Mesendoderm (in vitro differentiated cells): ENCODE measurements around the gene SMTNL2.

Experiments used
- DNase-seq: peaks from one replicate; pipeline ENCODE4 v3.0.0; 2013
- H2AK5ac ChIP-seq: 2 replicates; pipeline ENCODE4 v1.6.1; 2013; ENCODE audit warnings: low read length, inconsistent platforms
- H2BK120ac ChIP-seq: 2 replicates; pipeline ENCODE4 v1.6.1; 2013; ENCODE audit warnings: low read depth, mild to moderate bottlenecking, low read length, moderate library complexity, mixed read lengths
- H2BK15ac ChIP-seq: replicated peaks from 2 replicates; pipeline ENCODE4 v1.6.1; 2013; ENCODE audit warnings: low read depth, mild to moderate bottlenecking, moderate library complexity
- H2BK5ac ChIP-seq: 2 replicates; pipeline ENCODE4 v1.6.1; 2013; ENCODE audit warnings: low read length, inconsistent platforms
- H3K18ac ChIP-seq: 2 replicates; pipeline ENCODE4 v1.6.1; 2013; ENCODE audit warnings: mild to moderate bottlenecking, low read length, mixed read lengths
- H3K23ac ChIP-seq: one replicate; pipeline ENCODE4 v1.6.1; 2013; ENCODE audit warnings: low read length
- H3K27ac ChIP-seq: 2 replicates; pipeline ENCODE4 v1.5.1; 2013; ENCODE audit warnings: low read depth, mild to moderate bottlenecking, inconsistent platforms, low read length, moderate library complexity
- H3K27me3 ChIP-seq: 2 replicates; pipeline ENCODE4 v1.6.1; 2013; ENCODE audit warnings: low read length, control low read depth, mild to moderate bottlenecking, inconsistent platforms; ENCODE audit not compliant: insufficient read depth, poor library complexity
- H3K36me3 ChIP-seq: 2 replicates; pipeline ENCODE4 v1.6.1; 2013; ENCODE audit warnings: low read length, inconsistent platforms; ENCODE audit not compliant: control insufficient read depth, insufficient read depth
- H3K4ac ChIP-seq: one replicate; pipeline ENCODE4 v1.6.1; 2013; ENCODE audit warnings: low read depth, mild to moderate bottlenecking, low read length, moderate library complexity
- H3K4me1 ChIP-seq: 2 replicates; pipeline ENCODE4 v1.6.1; 2013; ENCODE audit warnings: low read depth, low read length, inconsistent platforms; ENCODE audit not compliant: control insufficient read depth
- H3K4me2 ChIP-seq: 2 replicates; pipeline ENCODE4 v1.6.1; 2013; ENCODE audit warnings: low read length
- H3K4me3 ChIP-seq: 2 replicates; pipeline ENCODE4 v1.5.1; 2013; ENCODE audit warnings: mild to moderate bottlenecking, low read length
- H3K56ac ChIP-seq: one replicate; pipeline ENCODE4 v1.6.1; 2013; ENCODE audit warnings: low read length
- H3K79me1 ChIP-seq: 2 replicates; pipeline ENCODE4 v1.6.1; 2013; ENCODE audit warnings: low read length, inconsistent platforms
- H3K79me2 ChIP-seq: 2 replicates; pipeline ENCODE4 v1.6.1; 2013; ENCODE audit warnings: mild to moderate bottlenecking, low read length; ENCODE audit not compliant: control insufficient read depth, insufficient read depth
- H3K9ac ChIP-seq: 2 replicates; pipeline ENCODE4 v1.6.1; 2013; ENCODE audit warnings: low read length, inconsistent platforms
- H4K5ac ChIP-seq: one replicate; pipeline ENCODE4 v1.6.1; 2013; ENCODE audit warnings: low read length
- H4K8ac ChIP-seq: one replicate; pipeline ENCODE4 v1.6.1; 2013; ENCODE audit warnings: low read depth, mild to moderate bottlenecking, control low read depth, low read length, moderate library complexity
- WGBS: extraction: QIAGEN DNeasy Blood & Tissue Kit; methylation state at CpG from one replicate; pipeline ENCODE4 v1.1.7; 2013; ENCODE audit warnings: low lambda C conversion rate, missing lambda C conversion rate; ENCODE audit not compliant: insufficient coverage; ENCODE audit errors: extremely low coverage; 5-methylcytosine and 5-hydroxymethylcytosine counted together

SMTNL2 gene

GRCh38 chr17:4537451-4538235 lies 46.7 kb upstream of the SMTNL2 start:
- H3K18ac ChIP-seq, result no peak overlapping the region
- no peak overlapping the region for H2AK5ac ChIP-seq
- H3K36me3 ChIP-seq, result peaks cover 15% of the 10 kb centered on the region
- no peaks in the 10 kb centered on the region for H3K79me1 ChIP-seq
- H4K8ac ChIP-seq, result no peak overlapping the region
- WGBS, result no CpG with 5 or more reads among the region's 19 CpGs
- H4K5ac ChIP-seq, result no peak overlapping the region
- no peak overlapping the region for H3K23ac ChIP-seq
- H3K27ac ChIP-seq, result no peak overlapping the region
- H3K4me3 ChIP-seq, result no peak overlapping the region
- no peak overlapping the region for H2BK15ac ChIP-seq
- peaks cover 3% of the 10 kb centered on the region for H3K4me1 ChIP-seq
- H3K27me3 ChIP-seq, result no peaks in the 10 kb centered on the region
- no peak for DNase-seq
- no peak overlapping the region for H3K4ac ChIP-seq
- no peak overlapping the region for H2BK120ac ChIP-seq
- no peak overlapping the region for H3K56ac ChIP-seq
- no peak overlapping the region for H2BK5ac ChIP-seq
- H3K79me2 ChIP-seq, result no peaks in the 10 kb centered on the region
- H3K4me2 ChIP-seq, result no peak overlapping the region
- no peak overlapping the region for H3K9ac ChIP-seq

GRCh38 chr17:4538236-4539002 lies 45.9 kb upstream of the SMTNL2 start:
- Histone ChIP-seq H3K79me1 (no peaks in the 10 kb centered on the region), H2BK120ac (no peak overlapping the region), H3K4ac (no peak overlapping the region), H3K18ac (no peak overlapping the region), H3K27ac (no peak overlapping the region), H3K9ac (no peak overlapping the region), H3K56ac (no peak overlapping the region), H3K27me3 (no peaks in the 10 kb centered on the region), H2BK5ac (no peak overlapping the region), H3K36me3 (peaks cover 18% of the 10 kb centered on the region), H2BK15ac (no peak overlapping the region), H2AK5ac (no peak overlapping the region), H3K4me1 (peaks cover 3% of the 10 kb centered on the region), H3K4me2 (no peak overlapping the region), H4K8ac (no peak overlapping the region), H3K23ac (no peak overlapping the region), H3K4me3 (no peak overlapping the region), H3K79me2 (no peaks in the 10 kb centered on the region), H4K5ac (no peak overlapping the region)
- no peak for DNase-seq
- WGBS, result no CpG with 5 or more reads among the region's 13 CpGs

GRCh38 chr17:4539025-4539424 lies 45.3 kb upstream of the SMTNL2 start:
- WGBS, result no CpG with 5 or more reads among the region's 8 CpGs
- H3K27me3 ChIP-seq, result no peaks in the 10 kb centered on the region
- no peak overlapping the region for H3K56ac ChIP-seq
- H2AK5ac ChIP-seq, result no peak overlapping the region
- no peak overlapping the region for H2BK5ac ChIP-seq
- no peak overlapping the region for H2BK120ac ChIP-seq
- no peaks in the 10 kb centered on the region for H3K79me1 ChIP-seq
- no peak overlapping the region for H3K18ac ChIP-seq
- no peak overlapping the region for H3K23ac ChIP-seq
- H3K79me2 ChIP-seq, result no peaks in the 10 kb centered on the region
- no peak overlapping the region for H3K4me3 ChIP-seq
- H3K4me2 ChIP-seq, result no peak overlapping the region
- H2BK15ac ChIP-seq, result no peak overlapping the region
- no peak overlapping the region for H3K27ac ChIP-seq
- no peak overlapping the region for H4K5ac ChIP-seq
- peaks cover 3% of the 10 kb centered on the region for H3K4me1 ChIP-seq
- peaks cover 18% of the 10 kb centered on the region for H3K36me3 ChIP-seq
- no peak for DNase-seq
- H4K8ac ChIP-seq, result no peak overlapping the region
- no peak overlapping the region for H3K4ac ChIP-seq
- H3K9ac ChIP-seq, result no peak overlapping the region

GRCh38 chr17:4539576-4540223 lies 44.6 kb upstream of the SMTNL2 start:
- Histone ChIP-seq H3K36me3 (peaks cover 19% of the 10 kb centered on the region), H3K18ac (no peak overlapping the region), H3K4ac (no peak overlapping the region), H3K4me1 (peaks cover 3% of the 10 kb centered on the region), H3K79me2 (no peaks in the 10 kb centered on the region), H2AK5ac (no peak overlapping the region), H3K4me2 (no peak overlapping the region), H3K27ac (no peak overlapping the region), H3K23ac (no peak overlapping the region), H3K79me1 (no peaks in the 10 kb centered on the region), H2BK120ac (no peak overlapping the region), H3K9ac (no peak overlapping the region), H3K27me3 (no peaks in the 10 kb centered on the region), H2BK15ac (no peak overlapping the region), H4K8ac (no peak overlapping the region), H3K4me3 (no peak overlapping the region), H3K56ac (no peak overlapping the region), H4K5ac (no peak overlapping the region), H2BK5ac (no peak overlapping the region)
- no CpG with 5 or more reads among the region's 26 CpGs for WGBS
- no peak for DNase-seq

- no peak overlapping the region for H4K5ac ChIP-seq
- no peaks in the 10 kb centered on the region for H3K79me2 ChIP-seq
- no peak overlapping the region for H4K8ac ChIP-seq
- H3K18ac ChIP-seq, result no peak overlapping the region
- no peak overlapping the region for H3K4me2 ChIP-seq
- H3K23ac ChIP-seq, result no peak overlapping the region
- DNase-seq, result peak; percentile 59
- H3K9ac ChIP-seq, result no peak overlapping the region
- no peaks in the 10 kb centered on the region for H3K27me3 ChIP-seq
- peaks cover 19% of the 10 kb centered on the region for H3K36me3 ChIP-seq
- no peak overlapping the region for H3K4me3 ChIP-seq
- no peaks in the 10 kb centered on the region for H3K79me1 ChIP-seq
- H2BK5ac ChIP-seq, result no peak overlapping the region
- H2BK15ac ChIP-seq, result no peak overlapping the region
- no CpG with 5 or more reads among the region's 14 CpGs for WGBS
- peaks cover 3% of the 10 kb centered on the region for H3K4me1 ChIP-seq
- no peak overlapping the region for H3K4ac ChIP-seq
- H2BK120ac ChIP-seq, result no peak overlapping the region
- no peak overlapping the region for H3K56ac ChIP-seq
- H2AK5ac ChIP-seq, result no peak overlapping the region
- H3K27ac ChIP-seq, result no peak overlapping the region
These were observed 44.1 kb upstream of the SMTNL2 start for GRCh38 chr17:4540224-4540651.
